Fibroblast of lung (primary cell): Measurements from ENCODE around the gene DNPH1. TPM values are rescaled to one million over a fixed set of nuclear protein-coding genes. Genes with fewer than 3 reads are reported as not detected.

Source experiments
- DNase-seq, 2 donors: peaks; one replicate each; pipeline versions ENCODE4 v3.0.0 to v3.0.0-alpha.2; 2010; ENCODE audit warnings: low read depth in 2 of 2
- H2AFZ ChIP-seq: 2 replicates; pipeline ENCODE4 v1.5.1; 2012; ENCODE audit warnings: low read length, control low read depth, inconsistent platforms
- H3K27ac ChIP-seq: 2 replicates; pipeline ENCODE4 v1.5.1; 2011; ENCODE audit warnings: low read length, control low read depth; ENCODE audit not compliant: insufficient read depth
- H3K27me3 ChIP-seq: 2 replicates; pipeline ENCODE4 v1.5.1; 2011; ENCODE audit warnings: mild to moderate bottlenecking, low read length; ENCODE audit not compliant: control insufficient read depth, insufficient read depth
- H3K36me3 ChIP-seq: 2 replicates; pipeline ENCODE4 v1.5.1; 2011; ENCODE audit warnings: low read length; ENCODE audit not compliant: control insufficient read depth, insufficient read depth
- H3K4me1 ChIP-seq: 2 replicates; pipeline ENCODE4 v1.5.1; 2011; ENCODE audit warnings: low read length; ENCODE audit not compliant: control insufficient read depth, insufficient read depth; ENCODE audit errors: extremely low read depth
- H3K4me2 ChIP-seq: 2 replicates; pipeline ENCODE4 v1.5.1; 2011; ENCODE audit warnings: low read length, control low read depth; ENCODE audit not compliant: insufficient read depth; ENCODE audit errors: extremely low read depth
- H3K4me3 ChIP-seq, 4 experiments: fragments of 200-600 bp in 1 of 4; sonication (generic) in 1 of 4; replicated peaks in 1 of 4; 2 replicates each; pipeline ENCODE4 v1.5.1; 2011 to 2016; ENCODE audit warnings: low read length in 4 of 4, low read depth in 3 of 4, mild to moderate bottlenecking in 3 of 4, control low read depth in 2 of 4, inconsistent platforms in 1 of 4, mixed read lengths in 1 of 4; ENCODE audit not compliant: insufficient read depth in 1 of 4; ENCODE audit errors: control extremely low read depth in 1 of 4
- H3K79me2 ChIP-seq: 2 replicates; pipeline ENCODE4 v1.5.1; 2012; ENCODE audit warnings: mild to moderate bottlenecking, low read length, inconsistent platforms; ENCODE audit not compliant: control insufficient read depth, insufficient read depth
- H3K9ac ChIP-seq: 2 replicates; pipeline ENCODE4 v1.5.1; 2011; ENCODE audit warnings: mild to moderate bottlenecking, low read length, control low read depth; ENCODE audit not compliant: insufficient read depth
- H3K9me3 ChIP-seq: 2 replicates; pipeline ENCODE4 v1.5.1; 2012; ENCODE audit warnings: low read depth, low read length; ENCODE audit not compliant: control insufficient read depth, insufficient read depth
- H4K20me1 ChIP-seq: 2 replicates; pipeline ENCODE4 v1.5.1; 2011; ENCODE audit warnings: low read length; ENCODE audit not compliant: control insufficient read depth, insufficient read depth; ENCODE audit errors: extremely low read depth
- EZH2 ChIP-seq: IDR thresholded peaks from 2 replicates; pipeline ENCODE4 v1.5.1; 2012; ENCODE audit warnings: low read length, control low read depth, mild to moderate bottlenecking; ENCODE audit errors: missing control alignments
- polyA plus RNA-seq, 2 donors: library from polyadenylated mRNA; depleted of rRNA in 1 of 2; stranded (reverse) in 1 of 2; unstranded in 1 of 2; fragments of >200 nt; gene quantifications; 2 replicates each; pipeline ENCODE4 v1.2.1, GENCODE V29; 2011 to 2012; ENCODE audit warnings: missing spikeins in 1 of 2
- total RNA-seq: library from RNA; depleted of rRNA; stranded (reverse); fragments of >200 nt; gene quantifications from 2 replicates; pipeline ENCODE4 v1.2.1, GENCODE V29; 2014
- TF ChIP-seq, protein P1 (sequence below), 2 donors: IDR thresholded peaks in 1 of 2; conservative IDR thresholded peaks in 1 of 2; 1 replicate in 1 of 2; 2 replicates in 1 of 2; pipeline ENCODE4 v1.5.1; 2011 to 2012; ENCODE audit warnings: low read length in 2 of 2, control low read depth in 1 of 2, inconsistent platforms in 1 of 2, low read depth in 1 of 2, mild to moderate bottlenecking in 1 of 2

Gene DNPH1
- total and polyA plus RNA-seq, 2 donors (not counting 1 experiment from before 2014, with no cell fraction given): 31.2 to 52.5 TPM

DNA sequence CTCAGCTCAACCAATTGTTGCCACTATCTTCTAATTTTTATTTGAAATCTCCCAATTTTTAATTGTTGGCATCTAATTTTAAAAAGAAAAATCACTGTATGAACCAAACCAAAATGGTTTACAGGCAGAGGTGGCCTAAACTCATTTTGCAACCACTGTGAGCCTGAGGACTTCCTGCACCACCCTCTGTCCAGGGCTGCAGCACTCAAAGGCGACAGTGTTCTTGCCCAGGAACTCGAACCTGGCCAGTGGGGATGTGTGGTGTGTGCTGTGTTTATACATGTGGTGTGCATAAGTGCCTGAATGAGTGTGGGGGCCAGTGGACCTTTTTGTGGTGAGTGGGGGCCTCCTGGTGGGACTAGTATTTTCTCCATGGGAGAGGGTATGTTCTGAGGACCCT lies 44.4 kb upstream of the DNPH1 start:
- H3K36me3 ChIP-seq: no peaks in the 10 kb centered on the region

GRCh38 chr6:43271944-43272343 lies 42.7 kb upstream of the DNPH1 start:
- Histone ChIP-seq H3K36me3 (no peaks in the 10 kb centered on the region), H4K20me1 (no peaks in the 10 kb centered on the region), H3K4me2 (no peak overlapping the region), H3K4me3 (no peak overlapping the region), H3K79me2 (no peaks in the 10 kb centered on the region), H3K9me3 (no peaks in the 10 kb centered on the region), H3K27ac (no peak overlapping the region), H3K4me1 (peaks cover 3% of the 10 kb centered on the region), H3K27me3 (peaks cover 53% of the 10 kb centered on the region), H3K9ac (no peak overlapping the region), H2AFZ (no peak overlapping the region)
- TF ChIP-seq, protein P1, sequence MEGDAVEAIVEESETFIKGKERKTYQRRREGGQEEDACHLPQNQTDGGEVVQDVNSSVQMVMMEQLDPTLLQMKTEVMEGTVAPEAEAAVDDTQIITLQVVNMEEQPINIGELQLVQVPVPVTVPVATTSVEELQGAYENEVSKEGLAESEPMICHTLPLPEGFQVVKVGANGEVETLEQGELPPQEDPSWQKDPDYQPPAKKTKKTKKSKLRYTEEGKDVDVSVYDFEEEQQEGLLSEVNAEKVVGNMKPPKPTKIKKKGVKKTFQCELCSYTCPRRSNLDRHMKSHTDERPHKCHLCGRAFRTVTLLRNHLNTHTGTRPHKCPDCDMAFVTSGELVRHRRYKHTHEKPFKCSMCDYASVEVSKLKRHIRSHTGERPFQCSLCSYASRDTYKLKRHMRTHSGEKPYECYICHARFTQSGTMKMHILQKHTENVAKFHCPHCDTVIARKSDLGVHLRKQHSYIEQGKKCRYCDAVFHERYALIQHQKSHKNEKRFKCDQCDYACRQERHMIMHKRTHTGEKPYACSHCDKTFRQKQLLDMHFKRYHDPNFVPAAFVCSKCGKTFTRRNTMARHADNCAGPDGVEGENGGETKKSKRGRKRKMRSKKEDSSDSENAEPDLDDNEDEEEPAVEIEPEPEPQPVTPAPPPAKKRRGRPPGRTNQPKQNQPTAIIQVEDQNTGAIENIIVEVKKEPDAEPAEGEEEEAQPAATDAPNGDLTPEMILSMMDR (conservative IDR thresholded peaks at IDR 0.05 in 1 of 2, IDR thresholded peaks at IDR 0.05 in 1 of 2; ENCODE audit: low read depth in 1 of 2, low read length in 2 of 2): no peak
- TF ChIP-seq EZH2: no peak
- DNase-seq: no peak

More for the DNA sequence above, 44.4 kb upstream of the DNPH1 start:
- Histone ChIP-seq H3K79me2 (no peaks in the 10 kb centered on the region), H3K9me3 (no peaks in the 10 kb centered on the region), H3K4me1 (peaks cover 3% of the 10 kb centered on the region), H3K4me2 (no peak overlapping the region), H3K27me3 (peaks cover 41% of the 10 kb centered on the region), H3K9ac (no peak overlapping the region), H3K4me3 (no peak overlapping the region), H3K27ac (no peak overlapping the region), H4K20me1 (no peaks in the 10 kb centered on the region), H2AFZ (no peak overlapping the region)
- DNase-seq: no peak
- no peak for TF ChIP-seq EZH2
- TF ChIP-seq, protein P1 (conservative IDR thresholded peaks at IDR 0.05 in 1 of 2, IDR thresholded peaks at IDR 0.05 in 1 of 2; ENCODE audit: low read depth in 1 of 2, low read length in 2 of 2): no peak

DNA sequence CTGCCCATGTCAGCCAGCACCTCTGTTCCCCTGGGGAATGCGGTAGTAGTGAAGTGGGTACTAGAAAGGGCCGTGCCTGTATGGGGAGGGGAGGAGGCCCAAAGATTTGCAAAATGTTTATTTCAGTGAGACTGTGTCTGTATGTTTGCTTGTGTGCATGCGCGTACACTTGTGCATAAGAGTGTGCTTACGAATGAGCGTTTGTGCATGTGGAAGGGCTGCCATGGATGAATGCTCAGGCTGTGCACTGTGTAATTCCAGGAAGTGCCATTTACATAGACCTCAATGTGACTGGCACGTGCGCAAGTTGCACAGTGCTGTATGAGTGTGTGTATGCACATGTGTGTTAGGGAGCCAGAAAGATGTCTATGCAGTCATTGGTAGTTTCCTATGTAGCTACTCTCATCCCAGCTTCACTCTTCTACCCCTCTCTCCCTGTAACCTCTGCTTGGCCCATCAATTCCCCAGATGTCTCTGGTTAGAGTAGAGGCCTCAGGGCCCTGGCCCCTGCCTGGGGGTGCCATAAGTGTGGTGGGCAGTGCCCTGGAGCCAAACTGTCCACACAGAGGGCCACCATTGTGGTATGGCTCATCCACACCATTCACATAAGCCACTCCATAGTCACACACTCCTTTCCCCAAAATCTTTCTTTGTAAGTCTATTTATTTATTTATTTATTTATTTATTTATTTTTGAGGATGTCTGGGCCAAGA lies 42.0 kb upstream of the DNPH1 start:
- Histone ChIP-seq H2AFZ (no peak overlapping the region), H3K27ac (no peak overlapping the region), H3K36me3 (no peaks in the 10 kb centered on the region), H3K4me1 (peaks cover 3% of the 10 kb centered on the region), H3K4me3 (no peak overlapping the region), H4K20me1 (no peaks in the 10 kb centered on the region), H3K9ac (no peak overlapping the region), H3K27me3 (peaks cover 54% of the 10 kb centered on the region), H3K79me2 (no peaks in the 10 kb centered on the region), H3K9me3 (no peaks in the 10 kb centered on the region), H3K4me2 (no peak overlapping the region)
- TF ChIP-seq, protein P1 (conservative IDR thresholded peaks at IDR 0.05 in 1 of 2, IDR thresholded peaks at IDR 0.05 in 1 of 2; ENCODE audit: low read depth in 1 of 2, low read length in 2 of 2): no peak
- no peak for TF ChIP-seq EZH2
- DNase-seq: no peak
